Neutrophil (primary cell): ENCODE measurements around the gene B3GNT3.

ENCODE experiments used
- H3K27ac ChIP-seq: fragments of 200-600 bp; sonication (generic); 2 replicates; pipeline ENCODE4 v1.5.1; 2016; ENCODE audit warnings: mild to moderate bottlenecking, moderate library complexity
- H3K27me3 ChIP-seq: fragments of 200-600 bp; sonication (generic); 2 replicates; pipeline ENCODE4 v1.6.0; 2016; ENCODE audit warnings: mild to moderate bottlenecking
- H3K36me3 ChIP-seq: fragments of 200-600 bp; sonication (generic); 2 replicates; pipeline ENCODE4 v1.5.1; 2017
- H3K4me1 ChIP-seq, 2 experiments: fragments of 200-600 bp in 1 of 2; sonication (generic) in 1 of 2; 1 replicate in 1 of 2; 2 replicates in 1 of 2; pipeline versions ENCODE4 v1.5.1 to v1.6.1; 2013 to 2016; ENCODE audit warnings: low read depth in 1 of 2, low read length in 1 of 2, mild to moderate bottlenecking in 1 of 2, moderate library complexity in 1 of 2; ENCODE audit not compliant: control insufficient read depth in 1 of 2, insufficient read depth in 1 of 2
- H3K4me3 ChIP-seq, 2 experiments: fragments of 200-600 bp in 1 of 2; sonication (generic) in 1 of 2; 1 replicate in 1 of 2; 2 replicates in 1 of 2; pipeline ENCODE4 v1.5.1; 2013 to 2016; ENCODE audit warnings: low read depth in 1 of 2, low read length in 1 of 2, mild to moderate bottlenecking in 1 of 2, moderate library complexity in 1 of 2
- H3K9me3 ChIP-seq: fragments of 200-600 bp; sonication (generic); 2 replicates; pipeline ENCODE4 v1.5.1; 2016
- TF ChIP-seq, protein P1 (sequence below): fragments of 200-600 bp; sonication (generic); IDR thresholded peaks from 2 replicates; pipeline ENCODE4 v1.5.1; 2016; ENCODE audit warnings: antibody characterized with exemption

The B3GNT3 gene

DNA sequence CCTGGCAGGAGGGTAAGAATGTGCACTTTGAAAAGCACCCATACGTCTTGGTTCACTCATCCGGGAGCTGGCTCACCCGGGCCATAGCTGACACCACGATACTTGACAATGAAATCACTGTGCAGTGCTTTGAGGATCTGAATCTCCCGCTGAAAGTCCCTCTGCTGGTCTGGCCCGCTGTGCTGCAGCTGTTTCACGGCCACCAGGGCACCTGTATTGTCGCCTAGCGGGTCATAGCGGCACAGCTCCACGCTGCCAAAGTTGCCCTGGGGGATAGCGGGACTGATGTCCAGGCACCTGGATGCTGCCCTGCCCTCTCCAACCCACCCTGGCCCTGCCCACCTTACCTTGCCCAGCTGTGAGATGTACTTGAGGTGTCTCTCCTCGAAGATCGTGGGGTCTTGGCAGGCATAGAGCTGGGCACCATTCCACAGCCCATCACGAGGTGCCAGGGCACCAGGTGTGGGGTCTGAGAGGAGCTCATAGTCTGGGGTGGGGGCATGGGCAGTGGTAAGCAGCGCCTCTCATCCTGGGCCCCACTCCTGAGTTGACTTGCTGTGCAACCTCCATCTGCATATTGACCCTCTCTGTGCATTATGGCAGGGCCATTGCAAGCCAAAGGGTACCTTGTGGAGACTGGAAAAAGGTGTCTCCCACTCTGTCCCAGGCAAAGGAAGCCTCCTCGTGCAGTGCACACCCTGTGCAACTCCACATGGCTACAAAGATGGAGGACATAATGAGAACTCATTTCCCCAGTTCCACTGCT, 37.7 kb downstream of the B3GNT3 start:
- peaks cover 92% of the 10 kb centered on the region for H3K36me3 ChIP-seq
- H3K4me3 ChIP-seq, result no peak overlapping the region
- no peak overlapping the region for H3K27ac ChIP-seq
- no peaks in the 10 kb centered on the region for H3K27me3 ChIP-seq
- H3K9me3 ChIP-seq, result no peaks in the 10 kb centered on the region
- TF ChIP-seq, protein P1, sequence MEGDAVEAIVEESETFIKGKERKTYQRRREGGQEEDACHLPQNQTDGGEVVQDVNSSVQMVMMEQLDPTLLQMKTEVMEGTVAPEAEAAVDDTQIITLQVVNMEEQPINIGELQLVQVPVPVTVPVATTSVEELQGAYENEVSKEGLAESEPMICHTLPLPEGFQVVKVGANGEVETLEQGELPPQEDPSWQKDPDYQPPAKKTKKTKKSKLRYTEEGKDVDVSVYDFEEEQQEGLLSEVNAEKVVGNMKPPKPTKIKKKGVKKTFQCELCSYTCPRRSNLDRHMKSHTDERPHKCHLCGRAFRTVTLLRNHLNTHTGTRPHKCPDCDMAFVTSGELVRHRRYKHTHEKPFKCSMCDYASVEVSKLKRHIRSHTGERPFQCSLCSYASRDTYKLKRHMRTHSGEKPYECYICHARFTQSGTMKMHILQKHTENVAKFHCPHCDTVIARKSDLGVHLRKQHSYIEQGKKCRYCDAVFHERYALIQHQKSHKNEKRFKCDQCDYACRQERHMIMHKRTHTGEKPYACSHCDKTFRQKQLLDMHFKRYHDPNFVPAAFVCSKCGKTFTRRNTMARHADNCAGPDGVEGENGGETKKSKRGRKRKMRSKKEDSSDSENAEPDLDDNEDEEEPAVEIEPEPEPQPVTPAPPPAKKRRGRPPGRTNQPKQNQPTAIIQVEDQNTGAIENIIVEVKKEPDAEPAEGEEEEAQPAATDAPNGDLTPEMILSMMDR, result no peak
- H3K4me1 ChIP-seq, result peaks cover 11 to 12% of the 10 kb centered on the region in 2 experiments

DNA sequence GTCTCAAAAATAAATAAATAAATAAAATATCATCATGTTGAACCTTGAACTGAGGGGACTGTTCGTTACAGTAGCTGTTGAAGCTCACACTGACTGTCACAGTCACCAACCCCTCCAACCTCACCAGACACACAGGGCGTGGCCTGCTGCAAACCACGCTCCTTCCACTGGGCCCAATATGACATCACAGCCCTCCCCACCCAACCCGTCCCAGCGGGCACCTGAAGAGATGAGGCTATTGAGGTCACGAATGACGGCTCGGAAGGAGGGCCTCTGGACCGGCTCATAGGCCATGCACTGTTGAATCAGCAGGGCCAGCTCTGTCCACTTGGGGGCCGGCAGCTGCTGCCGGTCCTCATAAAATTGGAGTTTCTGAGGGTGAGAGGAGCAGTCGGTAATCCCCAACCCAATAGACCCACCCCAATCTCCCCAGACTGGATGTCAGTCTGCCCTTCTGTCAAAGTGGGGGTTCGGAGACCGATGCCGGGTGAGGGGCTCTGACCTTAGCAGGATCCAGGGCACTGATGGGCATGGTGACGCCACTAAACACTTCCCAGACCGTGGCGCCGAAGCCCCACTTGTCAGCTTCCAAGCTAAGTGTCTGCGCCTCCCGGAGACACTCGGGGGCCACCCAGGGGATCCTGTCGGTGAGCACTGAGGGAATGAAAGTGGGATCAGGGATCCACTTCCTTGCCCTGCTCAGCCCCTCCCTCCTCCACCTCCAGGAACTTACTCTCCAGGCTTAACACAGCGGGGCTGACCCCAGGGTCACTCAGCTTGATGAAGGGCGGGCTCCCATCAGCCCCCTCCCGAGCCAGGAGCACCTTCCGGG, 39.6 kb downstream of the B3GNT3 start:
- H3K36me3 ChIP-seq, result peaks cover 97% of the 10 kb centered on the region
- no peaks in the 10 kb centered on the region for H3K27me3 ChIP-seq

DNA sequence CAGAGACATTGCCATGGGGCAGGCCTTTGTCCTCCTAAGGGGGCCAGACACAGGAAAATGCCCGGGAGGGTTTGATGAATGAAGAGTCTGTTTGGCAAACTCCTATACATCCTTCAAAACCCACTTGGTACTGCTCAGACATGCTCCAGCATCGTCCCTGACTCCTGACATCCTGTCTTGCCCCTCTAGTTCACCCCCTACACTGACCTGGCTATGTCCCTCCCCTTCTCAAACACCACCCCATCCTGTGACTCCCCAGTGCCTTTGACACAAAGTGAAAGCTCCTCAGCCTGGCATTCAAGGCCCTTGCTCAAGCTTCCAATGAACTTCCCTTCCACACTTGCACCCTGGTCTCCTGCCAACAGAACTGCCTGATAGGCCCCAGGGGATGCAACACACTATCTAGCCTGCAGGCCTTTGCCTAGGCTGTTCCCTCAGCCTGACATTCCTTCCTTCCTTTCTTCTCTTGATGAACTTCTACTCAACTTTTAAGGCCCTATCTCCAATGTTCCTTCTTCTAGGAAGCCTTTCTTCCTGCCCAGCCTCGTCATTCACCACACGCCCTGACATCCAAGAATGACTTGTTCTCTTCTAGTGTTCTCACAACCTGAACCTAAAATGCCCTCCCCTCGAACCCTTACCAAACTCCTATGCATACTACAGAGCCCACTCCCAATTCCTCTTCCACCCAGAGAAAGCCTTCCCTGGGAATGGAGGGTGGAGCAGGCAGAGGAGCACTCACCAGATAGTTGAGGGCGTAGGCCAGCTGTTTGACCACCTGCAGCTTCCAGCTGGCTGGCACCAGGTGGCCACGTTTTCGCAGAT, 40.5 kb downstream of the B3GNT3 start:
- TF ChIP-seq, protein P1, result no peak
- Histone ChIP-seq H3K4me3 (no peak overlapping the region), H3K4me1 (no peaks in the 10 kb centered on the region), H3K27me3 (no peaks in the 10 kb centered on the region), H3K36me3 (peaks cover 96% of the 10 kb centered on the region), H3K9me3 (no peaks in the 10 kb centered on the region), H3K27ac (peak overlapping the region; percentile 26)

More for the DNA sequence above, 39.6 kb downstream of the B3GNT3 start:
- Histone ChIP-seq H3K4me1 (no peaks in the 10 kb centered on the region), H3K9me3 (no peaks in the 10 kb centered on the region), H3K27ac (no peak overlapping the region), H3K4me3 (no peak overlapping the region)
- TF ChIP-seq, protein P1, result no peak

DNA sequence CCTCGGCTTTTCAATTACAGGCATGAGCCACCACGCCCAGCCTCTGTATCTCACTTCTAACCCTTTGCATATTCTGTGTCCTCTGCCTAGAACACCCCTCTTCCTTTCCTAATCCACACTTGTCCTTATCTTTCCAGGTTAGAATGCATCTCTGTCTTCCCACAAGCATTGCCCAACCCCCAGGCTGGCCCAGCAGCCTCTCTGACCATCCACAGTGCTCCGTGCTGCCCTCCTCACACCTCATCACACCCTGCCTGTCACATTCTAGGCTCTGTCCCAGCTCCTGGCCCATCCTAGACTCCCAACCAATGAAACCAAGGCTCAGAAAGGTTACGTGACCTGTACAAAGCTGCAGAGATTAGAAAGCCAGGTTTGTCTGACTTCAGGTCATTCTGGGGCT, 41.6 kb downstream of the B3GNT3 start:
- H3K27ac ChIP-seq, result no peak overlapping the region
- H3K27me3 ChIP-seq, result no peaks in the 10 kb centered on the region
- no peaks in the 10 kb centered on the region for H3K9me3 ChIP-seq
- H3K4me3 ChIP-seq, result no peak overlapping the region
- H3K4me1 ChIP-seq, result no peaks in the 10 kb centered on the region
- H3K36me3 ChIP-seq, result peaks cover 96% of the 10 kb centered on the region
- TF ChIP-seq, protein P1, result no peak

DNA sequence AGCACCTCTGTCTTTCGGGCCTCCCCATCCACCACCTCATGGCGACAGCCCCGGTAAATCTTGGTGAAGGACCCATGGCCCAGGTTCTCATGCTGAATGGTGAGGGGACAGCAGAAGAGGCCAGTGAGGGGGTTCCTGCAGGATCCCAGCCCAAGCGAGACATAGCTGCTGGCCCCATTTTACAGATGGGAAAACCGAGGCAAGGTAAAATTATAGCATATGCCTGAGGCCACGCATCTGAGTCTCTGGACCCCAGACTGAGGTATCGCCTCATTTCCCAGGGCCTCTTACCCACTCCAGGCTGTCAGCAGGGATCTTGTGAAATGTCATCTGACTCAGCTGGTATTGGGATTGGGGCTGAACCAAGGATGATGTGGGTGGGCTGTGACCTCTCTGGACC, 43.0 kb downstream of the B3GNT3 start:
- H3K27ac ChIP-seq, result no peak overlapping the region
- no peak overlapping the region for H3K4me3 ChIP-seq
- no peaks in the 10 kb centered on the region for H3K9me3 ChIP-seq
- peaks cover 0 to under 1% of the 10 kb centered on the region in 2 experiments for H3K4me1 ChIP-seq
- H3K27me3 ChIP-seq, result no peaks in the 10 kb centered on the region
- H3K36me3 ChIP-seq, result peaks cover 96% of the 10 kb centered on the region
- TF ChIP-seq, protein P1, result no peak
